MG63 (cell line): ENCODE results near the gene LMLN. TPM values are rescaled to one million over a fixed set of nuclear protein-coding genes. Genes with fewer than 3 reads are reported as not detected.
A peak's percentile ranks its signal among the peaks of the same experiment; 100 is the strongest.
"Not testable (repeated sequence)": the region's sequence is repeated elsewhere in the genome, so short reads cannot be mapped to it uniquely, and the experiment has no call there.

Source experiments
- DNase-seq: peaks from one replicate; pipeline ENCODE4 v3.0.0-alpha.2; 2020
- H3K27me3 ChIP-seq: fragments of 250-450 bp; sonication (Bioruptor Pico); 2 replicates; pipeline ENCODE4 v1.5.1; 2020; ENCODE audit warnings: mild to moderate bottlenecking, moderate library complexity
- H3K36me3 ChIP-seq: fragments of 250-450 bp; sonication (Bioruptor Pico); 2 replicates; pipeline ENCODE4 v1.5.1; 2020; ENCODE audit warnings: mild to moderate bottlenecking, moderate library complexity
- H3K4me3 ChIP-seq: fragments of 250-450 bp; sonication (Bioruptor Pico); 2 replicates; pipeline ENCODE4 v1.5.1; 2020; ENCODE audit warnings: mild to moderate bottlenecking, moderate library complexity
- H3K9me3 ChIP-seq: fragments of 250-450 bp; sonication (Bioruptor Pico); 2 replicates; pipeline ENCODE4 v1.5.1; 2020; ENCODE audit warnings: mild to moderate bottlenecking, moderate library complexity
- total RNA-seq: library from RNA; depleted of rRNA; stranded (reverse); fragments of >200 nt; shearing (Covaris generic); gene quantifications from 2 replicates; pipeline ENCODE4 v1.2.3, GENCODE V29; 2014; ENCODE audit warnings: low replicate concordance

Gene LMLN
- total RNA-seq, 1 experiment from 2014 or later, result 3.5 TPM

DNA sequence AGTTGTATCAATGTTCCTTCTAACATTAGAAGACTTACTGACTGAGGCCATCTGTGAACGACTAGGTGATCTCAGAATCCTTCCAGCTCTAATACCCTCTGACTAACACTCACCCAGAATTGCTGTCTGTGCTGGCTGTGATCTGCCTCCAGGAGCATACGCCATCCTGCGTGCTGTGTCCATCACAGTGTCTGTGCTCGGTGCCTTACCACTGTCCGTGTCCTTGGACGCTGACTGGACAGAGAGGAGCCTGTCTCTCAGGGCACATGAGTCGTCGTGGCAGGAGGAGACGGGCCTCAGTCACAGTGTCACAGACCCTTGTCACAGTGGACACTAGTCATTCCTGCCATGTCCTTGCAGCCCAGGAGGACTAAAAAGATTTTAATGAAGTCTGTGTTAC is 83.1 kb downstream of the LMLN start:
- 0 out of 2 replicates have a peak, but pooled peaks cover 3% of the 10 kb centered on the region for H3K36me3 ChIP-seq
- no peak for DNase-seq
- H3K27me3 ChIP-seq, result no peaks in the 10 kb centered on the region
- no peaks in the 10 kb centered on the region for H3K9me3 ChIP-seq
- no peak overlapping the region for H3K4me3 ChIP-seq

DNA sequence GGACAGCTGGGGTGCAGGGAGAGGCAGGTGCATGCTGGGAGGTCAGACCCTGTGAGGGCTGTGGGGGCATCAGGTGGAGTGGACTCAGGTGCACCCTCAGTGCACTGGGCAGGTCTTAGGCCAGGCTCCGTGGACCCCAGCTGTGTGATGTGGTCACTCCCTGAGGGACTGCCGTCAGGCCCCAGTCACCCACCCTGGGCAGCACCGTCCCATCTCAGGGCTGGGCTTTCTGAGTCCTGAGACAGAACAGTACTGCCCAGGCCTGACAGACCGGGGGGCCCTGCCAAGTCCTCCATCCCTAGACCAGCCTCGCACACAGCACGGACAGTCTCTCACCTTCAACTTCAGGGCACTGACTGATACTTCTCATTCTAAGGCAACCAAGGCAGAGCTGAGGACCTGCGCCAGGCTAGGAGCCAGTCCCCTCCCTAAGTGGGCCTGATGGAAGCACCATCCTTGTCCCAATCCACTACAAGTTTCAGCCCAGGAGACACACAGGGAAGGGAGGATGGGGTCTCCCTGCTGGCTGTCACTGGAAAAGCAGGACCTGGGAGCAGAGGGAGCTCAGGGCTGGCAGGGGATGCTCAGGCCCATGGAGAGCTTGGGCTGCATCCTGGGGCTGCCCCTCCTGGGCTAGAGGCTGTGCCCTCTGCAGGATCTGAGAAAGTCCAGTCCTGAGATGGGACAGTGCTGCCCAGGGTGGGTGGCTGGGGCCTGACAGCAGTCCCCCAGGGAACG is 86.3 kb downstream of the LMLN start:
- DNase-seq, result no peak
- Histone ChIP-seq H3K4me3 (no peak overlapping the region), H3K9me3 (no peaks in the 10 kb centered on the region), H3K36me3 (no peaks in the 10 kb centered on the region), H3K27me3 (no peaks in the 10 kb centered on the region)

DNA sequence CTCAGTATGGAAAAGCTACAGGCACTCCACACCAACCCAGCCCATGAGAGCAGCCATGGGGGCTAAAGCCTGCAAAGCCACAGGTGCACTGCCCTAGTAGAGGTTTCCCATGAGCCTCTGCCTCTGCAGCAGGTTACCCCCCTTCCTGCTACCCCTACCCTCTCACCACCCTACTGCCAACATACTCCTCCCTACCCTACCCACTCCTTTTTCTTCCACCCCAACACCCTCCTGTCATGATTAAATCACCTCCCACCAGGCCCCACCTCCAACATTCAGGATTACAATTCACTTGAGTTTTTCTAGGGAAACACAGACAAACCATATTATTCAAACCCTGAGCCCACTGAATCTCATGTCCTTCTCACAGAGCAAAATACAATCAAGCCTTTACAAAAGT is 88.4 kb downstream of the LMLN start:
- no peak for DNase-seq
- H3K4me3 ChIP-seq, result no peak overlapping the region
- no peaks in the 10 kb centered on the region for H3K9me3 ChIP-seq
- no peaks in the 10 kb centered on the region for H3K36me3 ChIP-seq
- no peaks in the 10 kb centered on the region for H3K27me3 ChIP-seq

DNA sequence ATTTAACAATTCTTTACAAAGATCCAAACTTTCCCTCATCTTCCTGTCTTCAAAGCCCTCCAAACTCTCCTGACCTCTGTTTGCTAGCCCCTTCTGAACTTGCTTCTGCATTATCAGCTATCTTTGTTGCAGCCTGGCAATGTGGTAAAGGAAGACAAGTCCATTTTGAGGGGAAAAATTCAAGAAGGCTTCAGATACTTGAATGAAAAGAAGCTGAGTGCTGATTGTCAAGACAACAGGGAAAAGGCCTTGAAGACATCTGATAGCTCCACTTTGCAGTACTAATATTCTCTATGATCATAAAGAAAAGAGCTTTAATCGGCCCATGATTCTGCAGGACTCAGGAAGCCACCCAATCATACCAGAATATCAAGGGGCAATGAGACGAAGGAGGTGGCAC is 91.8 kb downstream of the LMLN start:
- Histone ChIP-seq H3K36me3 (no peaks in the 10 kb centered on the region), H3K27me3 (no peaks in the 10 kb centered on the region; the same call in 1 of the 2 replicates), H3K9me3 (no peaks in the 10 kb centered on the region), H3K4me3 (no peak overlapping the region)
- DNase-seq, result no peak

DNA sequence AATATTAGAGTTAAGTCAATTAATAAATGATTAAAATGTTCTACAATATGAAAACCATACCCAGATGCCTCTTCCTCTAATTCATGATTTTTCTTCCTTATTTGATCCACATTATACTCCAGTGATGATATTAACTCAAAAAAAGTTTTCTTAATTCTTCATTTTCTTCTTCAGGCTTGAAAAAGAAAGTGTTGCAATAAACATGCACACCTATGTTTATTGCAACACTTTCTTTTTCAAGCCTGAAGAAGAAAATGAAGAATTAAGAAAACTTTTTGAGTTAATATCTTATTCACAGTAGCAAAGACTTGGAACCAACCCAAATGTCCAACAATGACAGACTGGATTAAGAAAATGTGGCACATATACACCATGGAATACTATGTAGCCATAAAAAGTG is 93.4 kb downstream of the LMLN start:
- DNase-seq, H3K36me3 ChIP-seq, H3K9me3 ChIP-seq, H3K4me3 ChIP-seq: not testable (repeated sequence)
- H3K27me3 ChIP-seq, result peaks cover 14% of the 10 kb centered on the region

DNA sequence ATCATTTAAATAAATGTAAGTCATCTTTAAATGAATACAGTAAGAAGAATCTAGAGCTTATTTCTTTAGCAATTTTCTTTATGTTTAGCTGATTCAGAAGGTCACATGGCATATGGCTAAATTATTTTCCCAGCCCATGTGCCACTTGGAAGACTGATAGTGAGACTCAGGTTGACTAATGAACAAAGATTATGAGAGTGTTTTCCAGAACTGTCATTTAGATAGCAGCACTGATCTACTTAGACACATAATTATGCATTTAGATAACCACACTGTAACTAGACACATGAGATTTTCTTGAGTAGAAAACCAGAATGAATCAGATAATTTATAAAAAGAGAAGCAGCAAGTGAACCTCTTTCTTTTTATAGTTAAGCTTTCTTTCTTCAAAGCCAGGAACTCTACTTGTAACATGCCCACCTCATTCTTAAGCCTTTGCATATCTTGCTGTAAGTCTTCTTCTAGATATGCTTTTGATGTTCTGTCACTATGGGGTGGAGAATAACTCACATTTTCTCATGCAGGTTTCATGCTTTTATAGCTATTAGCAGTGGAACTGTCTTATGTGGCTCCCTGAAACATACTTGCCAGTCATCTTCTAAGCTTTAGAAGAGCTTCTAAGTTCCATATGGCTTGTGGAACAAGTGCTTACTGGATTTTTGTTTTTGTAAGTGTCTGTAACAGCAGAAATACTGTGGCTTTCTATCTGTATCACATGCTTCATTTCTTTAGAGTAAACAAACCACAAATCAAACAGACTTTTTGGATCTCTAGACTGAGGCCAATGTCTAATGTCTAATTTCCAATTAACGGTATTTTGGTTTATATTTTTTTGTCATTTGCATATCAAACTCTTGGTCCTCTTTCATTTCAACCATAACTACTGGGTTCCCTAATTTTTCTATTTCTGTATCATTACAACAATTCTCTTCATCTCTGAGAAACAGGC is 101.4 kb downstream of the LMLN start:
- no peak overlapping the region for H3K4me3 ChIP-seq
- H3K9me3 ChIP-seq, result no peaks in the 10 kb centered on the region
- H3K36me3 ChIP-seq, result no peaks in the 10 kb centered on the region
- peaks cover 71% of the 10 kb centered on the region for H3K27me3 ChIP-seq
- DNase-seq, result no peak

DNA sequence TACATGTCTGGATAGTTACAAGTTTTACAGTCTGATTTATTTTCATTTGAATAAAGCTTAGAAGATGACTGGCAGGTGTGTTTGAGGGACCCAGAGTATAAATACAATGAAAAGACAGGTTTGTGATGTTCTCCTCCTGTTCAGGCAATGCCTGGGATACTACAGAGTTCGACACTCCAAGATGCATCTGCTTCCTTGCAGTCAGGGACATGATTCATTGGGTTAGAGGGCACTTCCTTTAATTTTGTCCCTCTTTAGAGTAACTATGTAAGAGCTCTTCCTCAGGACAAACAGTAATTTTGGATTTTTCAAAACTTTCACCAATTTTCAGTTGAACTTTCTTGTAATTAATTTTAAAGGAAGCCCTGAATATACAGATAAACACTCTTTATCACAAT is 102.0 kb downstream of the LMLN start:
- no peak for DNase-seq
- Histone ChIP-seq H3K9me3 (no peaks in the 10 kb centered on the region), H3K27me3 (peaks cover 72% of the 10 kb centered on the region), H3K36me3 (no peaks in the 10 kb centered on the region), H3K4me3 (no peak overlapping the region)

DNA sequence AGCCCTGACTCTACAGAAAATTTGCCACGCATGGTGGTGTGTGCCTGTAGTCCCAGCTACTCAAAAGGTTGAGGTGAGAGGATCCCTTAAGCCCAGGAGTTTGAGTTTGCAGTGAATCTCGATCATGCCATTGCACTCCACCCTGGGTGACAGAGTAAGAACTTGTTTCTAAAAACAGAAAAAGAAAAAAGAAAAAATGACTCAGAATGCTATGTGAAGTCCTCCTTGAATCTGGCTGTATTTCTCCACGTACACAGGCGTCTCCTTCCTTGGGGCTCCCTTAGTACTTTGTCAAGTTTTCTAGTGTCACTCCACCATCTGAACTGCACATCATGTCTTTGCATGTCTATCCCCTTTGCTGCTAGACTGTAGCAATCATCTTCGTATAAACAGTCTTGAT is 104.4 kb downstream of the LMLN start:
- H3K27me3 ChIP-seq, result peaks cover 60% of the 10 kb centered on the region
- H3K36me3 ChIP-seq, result no peaks in the 10 kb centered on the region
- no peak for DNase-seq
- no peak overlapping the region for H3K4me3 ChIP-seq
- H3K9me3 ChIP-seq, result no peaks in the 10 kb centered on the region

DNA sequence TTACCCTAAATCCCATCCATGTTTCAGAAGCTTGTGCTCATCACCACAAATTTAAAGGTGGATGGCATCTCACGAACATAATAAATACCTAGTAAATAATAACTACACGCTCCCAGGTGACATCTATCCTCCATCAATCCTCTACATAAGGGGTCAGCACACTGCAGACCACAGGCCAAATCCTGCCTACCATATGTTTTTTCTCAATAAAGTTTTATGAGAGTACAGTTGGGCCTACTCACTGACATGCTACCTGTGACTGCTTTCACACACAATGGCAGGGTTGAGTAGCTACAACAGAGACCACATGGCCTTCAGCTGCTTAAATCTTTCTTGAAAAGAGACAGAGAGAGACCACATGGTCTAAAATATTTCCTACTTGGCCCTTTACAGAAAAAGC is 105.9 kb downstream of the LMLN start:
- Histone ChIP-seq H3K9me3 (no peaks in the 10 kb centered on the region), H3K36me3 (no peaks in the 10 kb centered on the region), H3K27me3 (peaks cover 45% of the 10 kb centered on the region), H3K4me3 (no peak overlapping the region)
- no peak for DNase-seq

DNA sequence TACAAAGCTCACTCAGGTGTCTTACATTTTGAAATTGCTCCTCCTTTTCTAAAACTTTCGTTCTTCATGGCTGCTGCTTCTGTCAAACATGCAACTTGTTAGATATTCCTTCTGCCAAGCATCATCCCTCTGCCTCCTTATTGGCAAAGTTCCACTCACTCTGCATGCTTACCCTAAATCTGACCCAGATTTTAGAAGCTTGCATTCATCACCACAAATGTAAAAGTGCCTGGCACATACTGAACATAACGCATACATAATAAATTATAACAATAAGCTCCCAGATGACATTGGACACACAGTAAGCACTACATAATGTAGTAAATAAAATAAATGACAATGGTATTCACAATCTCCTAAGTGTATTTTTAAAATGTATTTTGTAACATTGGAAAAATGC is 107.4 kb downstream of the LMLN start:
- H3K36me3 ChIP-seq, result no peaks in the 10 kb centered on the region
- H3K4me3 ChIP-seq, result no peak overlapping the region
- no peaks in the 10 kb centered on the region for H3K9me3 ChIP-seq
- H3K27me3 ChIP-seq, result peaks cover 32% of the 10 kb centered on the region
- no peak for DNase-seq

DNA sequence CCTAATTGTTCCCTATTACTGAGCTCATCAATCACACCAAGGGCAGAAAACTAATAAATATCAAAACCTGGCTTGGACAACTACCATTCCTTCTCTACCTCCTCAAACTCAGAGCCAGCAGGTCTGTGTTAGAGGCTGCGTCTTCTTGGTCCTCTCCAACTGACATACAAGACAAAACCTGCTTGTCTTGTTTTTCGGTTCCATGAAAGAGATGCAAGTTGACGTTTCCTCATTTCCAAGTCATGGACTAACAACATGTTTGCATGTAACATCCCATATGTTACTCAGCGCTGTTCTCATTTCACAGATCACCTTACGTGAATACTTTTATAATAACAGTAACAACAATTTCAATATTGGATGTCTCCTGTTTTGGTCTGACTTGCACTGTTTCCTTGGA is 110.9 kb downstream of the LMLN start:
- DNase-seq, result no peak
- H3K36me3 ChIP-seq, result no peaks in the 10 kb centered on the region
- no peaks in the 10 kb centered on the region for H3K9me3 ChIP-seq
- H3K4me3 ChIP-seq, result no peak overlapping the region
- H3K27me3 ChIP-seq, result peaks cover 48% of the 10 kb centered on the region

DNA sequence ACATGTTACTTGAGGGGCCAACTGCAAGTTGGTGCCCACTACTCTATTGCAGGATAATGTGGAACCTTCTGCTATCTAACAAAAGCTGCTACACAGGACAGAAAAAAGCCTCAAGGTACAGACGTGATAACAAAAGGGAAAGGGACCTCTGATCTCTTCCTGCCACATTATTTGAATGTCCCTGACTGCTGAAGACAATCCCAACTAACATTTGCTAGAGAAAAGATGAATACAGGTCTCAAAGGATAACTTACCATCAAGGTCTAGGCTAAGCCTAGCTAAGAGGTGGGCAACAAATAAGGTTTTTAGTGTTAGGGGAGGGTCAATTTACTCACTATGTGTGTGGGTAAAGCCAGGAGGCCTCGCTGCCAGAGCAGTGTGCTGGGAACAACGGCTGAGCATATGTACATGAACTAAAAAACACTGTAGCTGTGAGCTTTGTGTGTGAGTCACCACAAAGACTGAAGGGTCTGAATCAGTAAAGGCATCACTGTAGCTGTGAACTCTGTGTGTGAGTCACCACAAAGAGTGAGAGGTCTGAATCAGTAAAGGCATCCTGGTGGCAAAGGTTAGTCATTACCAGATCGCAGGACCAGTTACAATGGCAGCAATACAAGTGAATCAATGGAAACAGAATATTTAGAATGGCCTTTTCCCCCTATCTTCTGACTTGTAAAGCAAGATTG is 111.7 kb downstream of the LMLN start:
- DNase-seq, result peak; percentile 82
- no peaks in the 10 kb centered on the region for H3K36me3 ChIP-seq
- H3K4me3 ChIP-seq, result no peak overlapping the region
- H3K27me3 ChIP-seq, result peaks cover 51% of the 10 kb centered on the region
- H3K9me3 ChIP-seq, result no peaks in the 10 kb centered on the region

DNA sequence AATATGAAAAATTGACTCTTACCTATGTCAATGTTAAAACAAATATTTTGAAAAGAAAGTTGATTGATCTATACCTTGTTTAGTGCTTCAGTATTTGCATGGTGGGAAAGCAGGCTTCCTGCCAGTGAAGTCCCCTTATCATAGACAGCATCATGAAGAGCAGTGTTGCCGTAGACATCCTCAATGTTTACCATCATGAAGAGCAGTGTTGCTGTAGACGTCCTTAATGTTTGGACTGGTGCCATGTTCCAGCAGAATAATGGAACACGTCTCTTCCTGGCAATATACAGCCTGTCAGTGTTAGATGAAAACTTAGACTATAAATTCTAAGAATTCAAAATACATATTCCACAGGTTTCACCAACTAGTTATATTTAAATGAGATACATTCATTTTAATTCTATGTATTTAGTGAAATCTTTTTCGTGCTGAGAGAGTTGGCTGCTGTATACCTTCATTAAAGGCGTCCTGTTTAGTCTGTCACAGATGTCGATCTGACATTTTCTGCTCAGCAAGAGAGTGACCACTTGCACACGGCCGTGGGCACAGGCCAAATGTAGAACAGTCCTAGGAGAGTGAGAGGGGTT is 116.8 kb downstream of the LMLN start:
- Histone ChIP-seq H3K36me3 (no peaks in the 10 kb centered on the region), H3K27me3 (peaks cover 80% of the 10 kb centered on the region), H3K4me3 (no peak overlapping the region), H3K9me3 (peaks cover 2% of the 10 kb centered on the region)
- DNase-seq, result no peak

DNA sequence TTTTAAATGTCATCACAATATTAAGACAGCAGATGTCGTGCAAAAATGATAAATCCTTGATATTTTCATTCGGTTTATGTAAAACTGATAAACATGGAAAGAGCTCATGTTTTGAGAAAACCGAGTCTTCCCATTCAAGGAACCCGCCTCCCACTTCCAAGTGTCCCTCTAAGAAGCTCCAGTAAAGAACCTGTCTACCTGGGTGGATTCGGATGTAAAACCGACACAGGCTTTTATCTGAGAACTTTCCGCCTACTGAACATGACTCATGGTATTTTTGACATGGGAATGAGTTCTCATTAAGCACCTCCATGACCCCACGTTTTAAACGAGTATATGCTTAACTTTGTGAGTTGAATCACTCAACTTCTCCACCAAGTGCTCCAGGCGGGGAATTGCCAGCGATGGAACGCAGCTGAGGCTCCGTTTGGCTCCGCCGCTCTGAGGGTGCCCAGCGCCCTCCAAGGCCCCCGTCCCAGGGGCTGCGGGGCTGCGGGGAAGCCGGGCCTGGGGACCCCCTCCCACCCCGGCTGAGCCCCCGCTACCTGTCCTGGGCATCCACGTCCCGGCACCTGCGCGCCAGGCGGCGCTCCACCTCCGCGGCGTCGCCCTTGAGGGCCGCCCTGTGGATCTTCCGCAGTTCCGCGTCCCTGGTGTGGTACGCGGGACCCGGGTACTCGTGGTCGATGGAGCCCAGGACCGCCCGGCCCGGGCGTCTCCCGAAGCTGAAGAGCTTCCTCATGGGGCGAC is 119.9 kb downstream of the LMLN start:
- Histone ChIP-seq H3K4me3 (peak overlapping the region; percentile 25; the same call in 1 of the 2 replicates), H3K27me3 (peaks cover 78% of the 10 kb centered on the region), H3K36me3 (no peaks in the 10 kb centered on the region), H3K9me3 (peaks cover 4% of the 10 kb centered on the region)
- DNase-seq, result no peak

DNA sequence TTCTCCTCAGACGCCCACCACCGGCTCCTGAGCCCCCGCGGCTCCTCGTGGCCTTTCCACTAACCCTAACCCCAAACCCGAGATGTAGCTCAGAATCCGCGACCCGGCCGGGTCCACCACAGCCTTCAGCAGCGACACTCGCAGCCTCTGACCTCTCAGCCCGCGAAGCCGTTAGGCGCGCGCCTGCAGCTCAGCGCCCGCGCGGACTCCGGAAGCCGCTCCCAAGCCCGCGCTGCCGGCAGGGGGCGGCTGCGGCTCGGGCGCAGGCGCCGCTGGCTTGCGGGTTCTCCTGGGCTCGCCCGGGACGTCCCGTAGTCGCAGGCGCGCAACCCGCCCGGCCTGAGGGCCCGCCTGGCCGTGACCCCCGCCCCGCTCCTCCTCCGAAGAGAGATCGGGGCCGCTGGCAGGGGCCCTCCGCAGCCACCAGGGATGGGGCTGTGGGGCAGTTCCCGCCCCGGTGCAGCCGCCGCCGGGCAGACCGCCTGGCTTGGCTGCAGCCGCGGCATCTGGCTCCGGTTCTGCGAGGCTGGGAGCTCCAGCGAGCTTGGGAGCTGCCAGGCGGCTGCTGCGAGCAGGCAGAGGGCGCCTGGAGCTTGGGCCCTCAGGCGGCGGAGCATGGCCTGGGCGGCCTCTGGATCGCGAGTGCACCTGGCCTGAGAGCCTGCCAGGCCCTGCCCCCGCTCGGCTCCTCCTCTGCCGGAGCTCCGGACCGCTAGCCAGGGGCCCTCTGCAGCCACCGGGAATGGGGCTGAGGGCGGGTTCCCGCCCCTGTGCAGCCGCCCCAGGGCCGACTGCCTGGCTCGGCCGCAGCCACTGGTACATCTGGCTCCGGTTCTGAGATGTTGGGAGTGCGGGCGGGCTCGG is 120.7 kb downstream of the LMLN start:
- peaks cover 80% of the 10 kb centered on the region for H3K27me3 ChIP-seq
- H3K36me3 ChIP-seq, result no peaks in the 10 kb centered on the region
- peak; percentile 76 for DNase-seq
- peaks cover 4% of the 10 kb centered on the region for H3K9me3 ChIP-seq
- peak overlapping the region; percentile 25; the same call in 1 of the 2 replicates for H3K4me3 ChIP-seq
